Osteoblast (primary cell): ENCODE results near the gene SP8. TPM values are rescaled to one million over a fixed set of nuclear protein-coding genes. Genes with fewer than 3 reads are reported as not detected.

ENCODE experiments used
- DNase-seq: peaks from one replicate; pipeline ENCODE4 v3.0.0; 2011; ENCODE audit warnings: low spot score, mixed read lengths; ENCODE audit not compliant: insufficient read length; ENCODE audit errors: missing footprints
- H2AFZ ChIP-seq: 2 replicates; pipeline ENCODE4 v1.6.0; 2011; ENCODE audit warnings: mild to moderate bottlenecking, low read length
- H3K27ac ChIP-seq: 2 replicates; pipeline ENCODE4 v1.5.1; 2011; ENCODE audit warnings: mild to moderate bottlenecking, low read depth, low read length, moderate library complexity
- H3K27me3 ChIP-seq: 2 replicates; pipeline ENCODE4 v1.6.0; 2012; ENCODE audit warnings: mild to moderate bottlenecking, control low read depth, inconsistent platforms, low read length, moderate library complexity; ENCODE audit not compliant: insufficient read depth
- H3K36me3 ChIP-seq: 2 replicates; pipeline ENCODE4 v1.5.1; 2011; ENCODE audit warnings: mild to moderate bottlenecking, low read length, control low read depth, moderate library complexity; ENCODE audit not compliant: insufficient read depth
- H3K4me1 ChIP-seq: 2 replicates; pipeline ENCODE4 v1.5.1; 2011; ENCODE audit warnings: mild to moderate bottlenecking, low read length, control low read depth, moderate library complexity; ENCODE audit not compliant: insufficient read depth
- H3K4me2 ChIP-seq: 2 replicates; pipeline ENCODE4 v1.6.0; 2011; ENCODE audit warnings: mild to moderate bottlenecking, low read length; ENCODE audit not compliant: insufficient read depth
- H3K4me3 ChIP-seq: fragments of 200-600 bp; sonication (generic); 3 replicates; pipeline ENCODE4 v1.5.1; 2012; ENCODE audit warnings: mild to moderate bottlenecking, low read length, inconsistent platforms; ENCODE audit not compliant: insufficient read depth
- H3K79me2 ChIP-seq: 2 replicates; pipeline ENCODE4 v1.6.0; 2012; ENCODE audit warnings: mild to moderate bottlenecking, low read length, control low read depth, inconsistent platforms; ENCODE audit not compliant: insufficient read depth
- H3K9me3 ChIP-seq: 2 replicates; pipeline ENCODE4 v1.5.1; 2011; ENCODE audit warnings: low read depth, low read length, control low read depth
- H4K20me1 ChIP-seq: 2 replicates; pipeline ENCODE4 v1.6.0; 2012; ENCODE audit warnings: mild to moderate bottlenecking, low read length, control low read depth; ENCODE audit not compliant: insufficient read depth
- total RNA-seq: library from RNA; depleted of rRNA; stranded (reverse); fragments of >200 nt; gene quantifications from 2 replicates; pipeline ENCODE4 v1.2.3, GENCODE V29; 2012
- TF ChIP-seq, protein P1 (sequence below): IDR thresholded peaks from 2 replicates; pipeline ENCODE4 v1.5.1; 2011; ENCODE audit warnings: mild to moderate bottlenecking, low read depth, low read length, moderate library complexity; ENCODE audit errors: extremely low read depth

Gene SP8
- total RNA-seq, 1 donor: not detected

DNA sequence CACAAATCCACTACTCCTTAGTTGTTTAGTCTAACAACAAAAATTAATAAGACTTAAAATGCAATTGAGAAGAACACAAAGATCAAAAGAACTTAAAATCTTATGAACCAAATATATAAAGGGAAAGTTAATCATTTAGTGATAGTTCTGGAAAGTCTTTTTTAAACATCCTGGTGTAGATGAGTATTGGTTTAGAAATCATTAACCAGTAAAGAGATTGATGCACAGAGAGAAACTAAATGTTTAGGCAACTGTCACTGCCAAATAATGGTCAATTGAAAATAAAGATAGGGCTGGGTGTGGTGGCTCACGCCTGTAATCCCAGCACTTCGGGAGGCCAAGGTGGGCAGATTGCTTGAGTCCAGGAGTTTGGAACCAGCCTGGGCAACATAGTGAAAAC is 44.9 kb downstream of the SP8 start:
- Histone ChIP-seq H2AFZ (no peak overlapping the region), H3K36me3 (no peaks in the 10 kb centered on the region), H3K27me3 (no peaks in the 10 kb centered on the region), H3K9me3 (no peaks in the 10 kb centered on the region), H4K20me1 (no peaks in the 10 kb centered on the region), H3K27ac (no peak overlapping the region), H3K4me2 (no peak overlapping the region), H3K79me2 (no peaks in the 10 kb centered on the region), H3K4me1 (no peaks in the 10 kb centered on the region), H3K4me3 (no peak overlapping the region)
- TF ChIP-seq, protein P1, sequence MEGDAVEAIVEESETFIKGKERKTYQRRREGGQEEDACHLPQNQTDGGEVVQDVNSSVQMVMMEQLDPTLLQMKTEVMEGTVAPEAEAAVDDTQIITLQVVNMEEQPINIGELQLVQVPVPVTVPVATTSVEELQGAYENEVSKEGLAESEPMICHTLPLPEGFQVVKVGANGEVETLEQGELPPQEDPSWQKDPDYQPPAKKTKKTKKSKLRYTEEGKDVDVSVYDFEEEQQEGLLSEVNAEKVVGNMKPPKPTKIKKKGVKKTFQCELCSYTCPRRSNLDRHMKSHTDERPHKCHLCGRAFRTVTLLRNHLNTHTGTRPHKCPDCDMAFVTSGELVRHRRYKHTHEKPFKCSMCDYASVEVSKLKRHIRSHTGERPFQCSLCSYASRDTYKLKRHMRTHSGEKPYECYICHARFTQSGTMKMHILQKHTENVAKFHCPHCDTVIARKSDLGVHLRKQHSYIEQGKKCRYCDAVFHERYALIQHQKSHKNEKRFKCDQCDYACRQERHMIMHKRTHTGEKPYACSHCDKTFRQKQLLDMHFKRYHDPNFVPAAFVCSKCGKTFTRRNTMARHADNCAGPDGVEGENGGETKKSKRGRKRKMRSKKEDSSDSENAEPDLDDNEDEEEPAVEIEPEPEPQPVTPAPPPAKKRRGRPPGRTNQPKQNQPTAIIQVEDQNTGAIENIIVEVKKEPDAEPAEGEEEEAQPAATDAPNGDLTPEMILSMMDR: no peak
- no peak for DNase-seq

DNA sequence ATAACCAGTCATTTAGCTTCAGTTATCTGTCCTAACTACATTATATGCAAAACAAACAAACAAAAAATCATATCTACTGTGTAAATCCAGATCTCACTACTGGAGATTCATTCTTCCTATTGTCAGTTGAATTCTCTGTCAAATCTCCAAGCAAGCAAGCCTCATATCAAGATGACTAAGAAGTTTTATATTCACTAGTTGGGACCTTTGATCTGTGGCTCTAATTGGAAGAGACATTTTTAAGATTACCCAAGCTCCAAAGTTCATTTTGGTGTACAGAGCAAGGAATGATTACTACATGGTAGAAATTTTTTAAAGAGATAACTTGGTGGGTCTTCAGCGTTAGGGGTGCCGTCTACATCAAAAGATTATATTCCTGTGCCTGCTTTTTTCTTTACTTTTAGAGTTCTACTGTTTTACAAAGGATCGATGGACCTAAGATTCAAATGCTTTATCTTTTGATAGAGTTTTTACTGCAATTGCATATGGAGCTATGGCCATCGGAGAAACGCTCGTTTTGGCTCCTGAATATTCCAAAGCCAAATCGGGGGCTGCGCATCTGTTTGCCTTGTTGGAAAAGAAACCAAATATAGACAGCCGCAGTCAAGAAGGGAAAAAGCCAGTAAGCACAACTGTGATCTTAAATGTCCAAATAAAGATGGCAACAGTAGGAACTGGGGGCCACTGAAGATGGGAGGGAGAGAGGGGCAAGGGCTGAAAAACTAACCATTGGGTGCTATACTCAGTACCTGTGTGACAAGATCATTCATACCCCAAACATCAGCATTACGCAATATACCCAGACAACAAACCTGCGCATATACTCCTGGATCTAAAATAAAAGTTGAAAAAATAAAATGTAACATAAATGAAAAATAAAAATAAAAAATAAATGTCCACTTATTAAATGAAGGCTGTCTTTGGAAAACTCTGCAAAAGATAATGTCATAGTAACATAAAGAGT is 47.9 kb downstream of the SP8 start:
- no peaks in the 10 kb centered on the region for H3K27me3 ChIP-seq
- H3K27ac ChIP-seq: no peak overlapping the region
- TF ChIP-seq, protein P1: no peak
- H3K36me3 ChIP-seq: no peaks in the 10 kb centered on the region
- H3K79me2 ChIP-seq: no peaks in the 10 kb centered on the region
- DNase-seq: no peak
- H4K20me1 ChIP-seq: no peaks in the 10 kb centered on the region
- no peak overlapping the region for H3K4me3 ChIP-seq
- no peaks in the 10 kb centered on the region for H3K4me1 ChIP-seq
- no peak overlapping the region for H3K4me2 ChIP-seq
- no peak overlapping the region for H2AFZ ChIP-seq
- H3K9me3 ChIP-seq: no peaks in the 10 kb centered on the region

DNA sequence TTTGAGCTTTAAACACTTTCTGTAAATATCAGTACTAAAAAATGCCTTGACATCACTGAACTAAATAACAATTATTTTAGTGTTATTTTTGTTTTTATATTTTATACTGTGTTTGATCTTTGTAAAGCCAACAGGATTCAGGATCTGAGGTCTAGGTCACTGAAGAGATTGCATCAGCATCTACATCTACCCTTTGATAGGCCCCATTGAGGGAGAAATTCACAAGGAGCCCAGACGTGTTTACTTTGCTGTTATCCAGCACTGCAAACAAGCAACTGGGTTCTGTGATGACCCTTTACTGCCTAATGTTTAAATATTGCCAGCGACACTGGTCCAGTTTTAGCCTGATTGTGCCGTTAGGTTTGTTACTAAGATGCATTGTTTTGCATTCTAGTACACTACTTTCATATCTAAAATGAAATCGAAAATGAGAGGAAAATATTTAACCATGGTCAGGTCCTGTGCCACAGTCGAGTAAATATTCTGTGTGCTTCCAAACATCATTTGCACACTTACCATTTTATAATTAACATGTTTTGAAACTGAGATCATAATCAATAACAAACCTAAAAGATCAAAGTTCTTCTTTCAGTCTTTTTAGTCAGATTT is 48.7 kb downstream of the SP8 start:
- no peaks in the 10 kb centered on the region for H3K27me3 ChIP-seq
- DNase-seq: no peak
- no peak overlapping the region for H3K4me3 ChIP-seq
- H3K4me1 ChIP-seq: no peaks in the 10 kb centered on the region
- H3K79me2 ChIP-seq: no peaks in the 10 kb centered on the region
- H3K36me3 ChIP-seq: no peaks in the 10 kb centered on the region
- H3K4me2 ChIP-seq: no peak overlapping the region
- H3K27ac ChIP-seq: no peak overlapping the region
- H2AFZ ChIP-seq: no peak overlapping the region
- no peaks in the 10 kb centered on the region for H3K9me3 ChIP-seq
- no peaks in the 10 kb centered on the region for H4K20me1 ChIP-seq
- TF ChIP-seq, protein P1: no peak

DNA sequence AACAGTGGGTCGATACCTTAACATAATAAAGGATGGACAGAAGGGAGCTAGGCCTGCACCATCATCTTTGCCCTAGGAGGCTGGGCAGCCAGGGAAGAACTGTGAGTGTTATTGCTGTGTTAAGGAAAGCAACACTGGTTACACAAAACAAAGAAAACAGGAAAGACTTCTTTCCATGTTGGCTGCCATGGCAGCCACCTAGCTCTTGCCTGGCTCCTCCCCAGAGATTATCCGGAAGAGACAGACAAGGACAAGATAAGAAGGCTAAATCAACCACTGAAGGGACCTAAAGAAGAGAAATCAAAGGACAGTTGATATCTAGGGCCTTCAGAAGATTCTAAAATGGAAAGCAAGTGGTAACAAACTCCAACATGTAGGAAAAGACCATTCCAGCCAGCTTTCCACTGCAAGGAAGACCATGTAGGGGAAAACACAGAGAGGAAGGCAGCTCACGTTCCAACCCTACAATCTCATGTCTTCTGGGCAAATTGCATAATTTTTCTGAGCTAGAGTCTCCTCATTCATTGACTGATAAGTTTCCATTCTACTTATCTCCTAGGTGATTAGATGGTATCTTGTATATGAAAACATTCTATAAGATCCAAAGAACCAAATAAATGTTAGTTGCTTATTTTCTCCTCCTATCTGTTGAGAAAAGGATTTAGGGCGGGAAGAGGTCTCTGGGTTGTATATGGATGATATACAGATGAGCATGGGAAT is 51.2 kb downstream of the SP8 start:
- H2AFZ ChIP-seq: no peak overlapping the region
- H3K4me2 ChIP-seq: no peak overlapping the region
- no peaks in the 10 kb centered on the region for H4K20me1 ChIP-seq
- DNase-seq: no peak
- no peaks in the 10 kb centered on the region for H3K4me1 ChIP-seq
- H3K36me3 ChIP-seq: no peaks in the 10 kb centered on the region
- TF ChIP-seq, protein P1: no peak
- no peaks in the 10 kb centered on the region for H3K9me3 ChIP-seq
- no peak overlapping the region for H3K27ac ChIP-seq
- H3K27me3 ChIP-seq: no peaks in the 10 kb centered on the region
- no peak overlapping the region for H3K4me3 ChIP-seq
- no peaks in the 10 kb centered on the region for H3K79me2 ChIP-seq
